Activated CD8-positive, alpha-beta memory T cell treated with anti-CD3 and anti-CD28 coated beads, Interleukin-2, amount 50 U/mL, for 24 hours (primary cell): ENCODE results near the gene COL1A1.
A peak's percentile ranks its signal among the peaks of the same experiment; 100 is the strongest.

Experiments
- DNase-seq: peaks from one replicate; pipeline ENCODE4 v3.0.0-alpha.2; 2020; ENCODE audit errors: extremely low read depth

Gene COL1A1

DNA sequence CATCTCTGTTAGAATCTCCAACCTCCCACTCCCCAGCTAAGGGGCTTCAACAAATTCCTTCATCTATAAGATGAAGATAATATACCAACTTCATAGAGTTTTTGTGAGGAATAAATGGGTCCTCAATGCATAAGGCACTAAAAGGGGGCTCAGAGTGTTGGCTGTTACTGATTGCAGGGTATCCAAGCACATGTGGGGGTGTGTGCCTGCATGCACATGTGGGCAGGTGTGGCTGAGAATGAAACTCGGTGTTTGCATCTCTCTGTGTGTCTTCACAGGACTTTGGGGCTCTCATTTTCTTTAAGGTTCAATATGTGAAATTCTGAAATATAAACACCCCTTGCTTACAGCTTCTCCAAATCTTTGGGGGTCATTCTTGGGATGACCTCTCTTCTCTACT is 46.8 kb downstream of the COL1A1 start:
- no peak for DNase-seq

DNA sequence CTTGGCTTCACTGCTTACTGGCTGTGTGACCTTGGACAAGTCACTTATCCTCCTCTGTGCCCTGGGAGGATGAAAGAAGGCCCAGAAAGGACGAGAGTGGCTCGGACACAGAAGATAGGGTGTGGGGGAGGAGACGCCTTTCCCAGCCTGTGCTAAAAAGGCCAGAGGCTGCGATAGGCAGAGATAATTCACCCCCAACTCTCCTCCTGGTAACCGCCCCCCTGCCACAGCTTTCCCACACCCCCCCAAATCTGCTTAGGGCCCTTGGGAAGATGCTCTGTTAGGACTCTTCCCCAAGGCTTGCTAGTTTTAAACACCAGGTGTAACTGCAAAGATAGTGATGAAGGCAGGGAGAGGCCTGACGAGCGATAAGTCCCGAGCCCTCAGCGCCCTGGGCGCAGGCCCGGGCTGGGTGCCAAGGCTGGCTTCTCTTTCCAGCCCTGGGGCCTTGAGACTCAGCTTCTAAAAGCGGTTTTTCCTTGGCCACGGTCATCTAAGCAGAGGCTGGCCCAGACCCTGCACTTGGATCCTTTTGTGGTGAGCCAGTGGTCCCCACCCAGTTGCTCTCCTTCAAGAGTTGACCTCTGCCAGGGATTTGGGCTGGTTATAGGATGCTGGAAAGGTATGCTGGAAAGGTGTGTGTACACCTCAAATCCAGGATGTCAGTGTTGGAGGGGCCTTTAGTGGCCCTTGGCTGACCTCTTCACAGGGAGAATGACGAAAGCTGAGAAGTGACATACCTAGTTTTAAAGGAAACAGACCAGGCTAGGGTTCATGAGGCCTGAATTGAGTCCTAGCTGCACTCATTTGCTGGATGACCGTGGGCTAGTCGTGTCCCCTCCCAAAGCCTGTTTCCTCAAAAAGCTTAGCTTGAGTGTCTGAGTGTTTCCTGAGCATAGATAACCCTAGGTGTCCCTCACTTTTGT is 47.5 kb downstream of the COL1A1 start:
- no peak for DNase-seq

DNA sequence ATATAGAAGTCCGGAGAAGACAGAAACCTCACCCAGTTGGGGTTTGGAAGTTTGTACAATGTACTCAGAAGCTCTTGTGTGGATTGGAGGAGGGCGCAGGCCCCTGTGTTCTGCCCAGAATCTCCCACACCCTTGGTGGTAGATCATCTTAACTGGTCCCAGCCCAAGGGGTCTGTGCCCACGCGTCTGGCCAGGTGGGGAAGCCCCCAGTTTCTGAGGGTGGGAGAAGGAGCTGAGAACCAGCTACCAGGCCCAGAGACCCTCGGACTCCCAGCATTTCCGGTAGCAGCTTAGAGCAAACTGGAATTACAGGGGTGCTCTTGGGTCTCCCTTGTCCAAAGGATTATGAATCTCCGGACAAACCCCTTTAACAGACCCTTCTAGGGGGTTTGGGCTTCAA is 48.7 kb downstream of the COL1A1 start:
- DNase-seq: no peak

DNA sequence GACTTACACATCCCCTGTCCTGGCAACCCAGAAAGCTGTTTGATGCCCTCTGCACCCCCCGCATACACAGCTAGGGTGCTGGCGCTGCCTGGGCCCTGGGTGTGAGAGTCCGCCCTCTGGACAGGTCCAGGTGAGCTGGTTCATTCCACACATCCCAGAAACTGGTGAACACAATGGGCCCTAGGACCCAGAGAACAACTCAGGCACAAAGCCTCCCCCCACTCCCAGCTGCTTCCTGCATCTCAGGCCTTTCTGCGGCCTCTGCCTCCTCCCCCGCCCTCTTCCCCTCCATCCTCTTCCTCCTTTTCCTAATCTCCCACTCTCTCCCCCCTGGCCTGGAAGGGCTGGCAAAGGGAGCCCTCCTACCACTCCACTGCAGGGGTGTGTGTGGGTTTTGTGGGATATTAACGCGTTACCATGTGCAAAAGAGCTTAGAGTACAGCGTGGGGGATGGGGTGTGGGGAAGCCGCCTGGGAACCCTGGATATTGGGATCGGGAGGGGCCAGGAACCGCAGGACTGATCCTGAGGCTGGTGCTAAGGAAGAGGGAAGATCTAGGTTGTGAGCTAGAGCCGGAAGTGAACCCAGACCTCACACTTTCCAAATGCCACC is 49.4 kb downstream of the COL1A1 start:
- no peak for DNase-seq

- DNase-seq: peak; percentile 72
Measured at GRCh38 chr17:50151041-50151936, 50.1 kb downstream of the COL1A1 start.

- DNase-seq: no peak
Measured at GRCh38 chr17:50150354-50151040, 50.9 kb downstream of the COL1A1 start, which contains the start of gene PPP1R9B. TSS of gene PPP1R9B (minus strand) at chr17:50150677. CDS start at chr17:50150513, 164 bp downstream.

DNA sequence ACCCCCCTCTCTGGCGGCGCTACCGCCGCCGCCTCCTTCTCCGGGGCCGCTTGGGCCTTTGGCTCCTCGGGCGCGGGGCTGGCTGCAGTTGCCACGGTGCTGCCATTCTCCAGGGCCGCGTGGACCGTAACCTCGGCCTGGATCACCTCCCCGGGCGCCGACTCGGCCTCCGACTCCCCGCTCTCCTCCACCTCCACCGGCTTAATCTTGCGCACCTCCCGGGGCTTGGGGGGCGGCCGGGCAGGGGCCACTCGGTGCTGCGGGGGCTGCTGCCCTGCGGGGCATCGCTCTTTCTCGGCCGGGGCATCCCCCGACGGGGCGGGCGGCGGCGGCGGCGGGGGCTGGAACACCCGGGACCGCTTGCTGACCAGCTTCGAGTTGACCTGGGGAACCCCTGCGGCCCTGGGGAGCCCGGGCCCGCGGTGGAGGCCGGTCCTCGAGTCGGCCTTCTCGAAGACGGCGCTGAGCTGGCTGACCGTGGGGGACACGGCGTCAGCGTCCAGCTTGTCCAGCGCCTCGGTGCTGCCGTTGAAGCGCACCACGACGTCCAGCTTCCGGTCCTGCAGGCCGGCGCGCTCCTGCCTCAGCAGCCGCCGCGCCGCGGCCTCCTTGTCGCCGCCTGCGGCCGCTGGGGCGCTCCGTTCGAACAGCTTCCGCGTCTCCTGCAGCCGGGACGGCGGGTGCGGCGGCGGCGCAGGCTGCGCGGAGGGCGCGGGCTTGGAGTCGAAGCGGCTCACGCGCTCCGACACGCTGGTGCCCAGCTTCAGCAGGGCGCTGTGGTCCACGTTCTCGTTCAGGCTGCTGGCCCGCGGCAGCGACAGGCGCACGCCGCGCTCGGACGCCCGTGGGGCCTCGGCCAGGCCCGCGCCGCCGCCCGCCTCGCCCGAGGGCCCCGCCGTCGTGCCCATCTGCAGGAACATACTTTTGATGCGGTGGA is 51.7 kb downstream of the COL1A1 start:
- no peak for DNase-seq

DNA sequence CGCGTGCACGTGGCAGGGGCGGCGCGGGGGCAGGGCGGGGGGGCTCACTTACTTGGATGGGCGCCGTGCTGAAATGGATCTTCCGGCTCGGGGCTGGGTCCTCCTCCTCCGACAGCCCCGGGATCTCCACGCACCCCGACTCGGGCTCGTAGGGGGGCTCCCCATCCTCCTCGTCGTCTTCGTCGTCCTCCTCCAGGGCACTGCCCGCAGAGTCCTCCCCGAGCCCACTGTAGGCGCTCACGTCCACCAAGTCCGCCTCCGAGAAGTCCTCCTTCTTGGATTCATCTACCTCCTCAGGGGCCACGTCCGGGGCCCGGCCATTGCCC is 52.4 kb downstream of the COL1A1 start:
- no peak for DNase-seq

DNA sequence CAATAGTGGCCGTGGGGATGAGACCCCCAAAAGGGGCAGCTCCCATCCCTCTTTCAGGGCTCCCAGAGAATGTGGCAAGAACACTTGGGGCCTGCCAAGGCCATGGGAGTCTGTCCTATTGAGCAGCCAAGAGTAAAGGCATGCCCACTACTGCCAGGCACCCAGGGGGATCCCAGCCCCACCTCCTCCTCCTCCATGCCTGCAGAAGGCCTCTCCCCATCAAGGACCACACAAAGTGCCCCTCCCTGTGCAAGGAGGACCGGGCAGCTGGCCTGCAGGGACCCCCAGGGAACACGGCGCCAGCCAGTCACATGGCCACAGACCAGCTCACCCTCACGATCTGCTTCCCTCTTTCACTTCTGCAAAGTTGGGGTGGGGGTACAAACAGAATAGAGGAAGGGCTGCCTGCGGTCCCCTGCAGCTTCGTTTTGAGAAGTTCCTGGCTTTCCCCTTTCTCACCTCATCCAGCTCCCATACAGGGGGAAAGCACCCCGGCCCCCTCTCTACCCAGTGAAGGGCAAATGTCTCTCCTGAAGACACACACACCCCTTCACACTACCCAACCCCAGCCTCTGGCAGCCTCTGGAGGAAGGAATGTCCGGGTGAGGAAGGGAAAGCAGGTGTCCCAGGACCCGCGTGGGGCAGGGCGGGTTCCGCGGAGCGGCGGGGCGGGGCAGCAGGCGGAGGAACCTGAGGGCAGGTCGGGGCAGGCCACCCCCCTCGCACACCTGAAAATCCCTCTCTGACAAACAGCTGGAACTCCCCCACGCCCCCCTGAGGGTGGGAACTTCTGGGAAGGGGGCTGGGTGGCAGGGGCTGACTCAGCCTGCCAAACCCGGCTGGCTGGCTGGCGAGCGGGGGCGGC is 53.0 kb downstream of the COL1A1 start:
- DNase-seq: peak; percentile 56

DNA sequence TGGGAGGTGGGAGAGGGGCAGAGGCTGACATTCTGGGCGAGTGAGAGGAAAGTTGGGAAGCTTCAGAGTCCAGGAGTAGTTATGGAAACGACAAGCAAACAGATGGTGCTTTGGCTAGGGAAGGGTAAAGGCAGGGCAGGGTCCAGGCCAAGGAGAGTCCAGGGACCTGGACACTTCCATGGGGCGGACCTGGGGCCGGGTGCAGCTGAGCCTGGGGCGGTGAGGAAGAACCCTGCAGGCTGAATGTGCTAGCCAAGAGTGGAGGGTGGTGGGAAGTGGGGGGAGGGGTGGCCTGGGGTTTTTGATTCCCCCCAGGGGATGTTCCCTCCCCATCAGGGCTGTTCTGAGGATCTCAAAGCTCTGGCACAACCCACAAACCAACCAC is 53.6 kb downstream of the COL1A1 start:
- no peak for DNase-seq

DNA sequence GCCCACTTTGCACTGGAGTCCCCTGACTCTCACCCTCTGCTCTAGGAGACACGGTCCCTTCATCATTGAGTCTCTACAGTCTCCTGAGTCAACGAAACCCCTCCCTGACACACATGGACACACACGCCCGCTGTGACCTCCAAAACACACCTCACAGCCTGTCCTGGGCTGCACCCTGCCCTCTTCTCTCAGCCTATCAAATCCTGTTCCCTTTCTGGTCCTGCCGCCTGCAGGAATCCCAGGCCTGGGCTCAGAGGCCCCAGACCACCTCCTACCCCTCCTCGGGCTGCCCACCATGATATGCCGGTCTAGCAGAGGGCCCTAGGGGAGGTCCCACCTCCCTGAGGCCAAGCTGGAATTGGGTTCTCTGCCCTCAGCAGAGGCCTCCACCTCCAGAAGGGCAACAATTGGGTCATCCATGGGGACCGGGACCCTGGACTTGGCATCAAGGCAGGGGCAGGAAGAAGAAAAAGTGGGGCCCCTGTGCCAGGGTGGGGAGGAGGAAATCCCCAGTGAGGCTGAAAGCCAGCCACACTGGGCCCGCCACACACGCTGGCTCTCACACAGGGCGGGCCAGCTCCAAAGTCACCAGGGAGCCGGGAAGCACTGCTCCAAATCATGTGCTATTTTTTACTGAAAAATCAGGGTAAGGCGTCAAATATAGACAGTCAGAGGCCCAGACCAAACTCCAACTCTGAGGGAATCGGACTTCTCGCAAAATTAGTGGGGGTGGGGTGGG is 54.3 kb downstream of the COL1A1 start:
- no peak for DNase-seq

DNA sequence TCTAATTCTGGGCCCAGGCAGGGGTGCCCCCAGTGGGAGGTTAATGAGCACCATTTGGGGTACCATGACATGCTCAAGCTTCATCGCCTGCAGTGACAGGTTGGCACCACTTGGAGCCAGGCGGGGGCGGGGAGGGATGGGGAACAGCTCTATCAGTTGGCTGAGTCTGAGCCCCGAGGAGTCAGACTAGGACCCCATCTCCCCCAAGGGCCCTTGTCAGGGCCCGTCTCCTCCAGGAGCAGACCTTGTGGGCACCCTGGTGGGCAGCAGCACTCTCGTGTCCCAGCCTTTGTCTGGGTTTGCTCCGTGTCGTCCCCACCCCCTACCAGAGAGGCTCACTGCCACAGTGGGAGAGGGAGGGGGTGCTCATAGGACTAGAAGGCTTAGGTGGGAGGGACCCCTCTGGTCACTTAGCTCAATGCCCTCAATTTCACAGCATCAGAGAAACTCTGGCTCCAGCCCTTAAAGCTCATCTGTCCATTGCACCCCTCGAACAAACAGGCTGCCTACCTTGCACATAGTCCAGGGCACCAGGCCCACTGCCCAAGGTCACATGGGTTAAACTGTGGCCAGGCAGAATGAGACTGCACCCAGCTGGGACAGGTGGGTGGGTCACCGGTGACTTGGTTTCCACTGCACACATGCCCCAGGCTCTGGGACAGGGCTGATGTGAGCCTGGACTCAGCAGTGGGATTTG is 55.1 kb downstream of the COL1A1 start:
- no peak for DNase-seq

DNA sequence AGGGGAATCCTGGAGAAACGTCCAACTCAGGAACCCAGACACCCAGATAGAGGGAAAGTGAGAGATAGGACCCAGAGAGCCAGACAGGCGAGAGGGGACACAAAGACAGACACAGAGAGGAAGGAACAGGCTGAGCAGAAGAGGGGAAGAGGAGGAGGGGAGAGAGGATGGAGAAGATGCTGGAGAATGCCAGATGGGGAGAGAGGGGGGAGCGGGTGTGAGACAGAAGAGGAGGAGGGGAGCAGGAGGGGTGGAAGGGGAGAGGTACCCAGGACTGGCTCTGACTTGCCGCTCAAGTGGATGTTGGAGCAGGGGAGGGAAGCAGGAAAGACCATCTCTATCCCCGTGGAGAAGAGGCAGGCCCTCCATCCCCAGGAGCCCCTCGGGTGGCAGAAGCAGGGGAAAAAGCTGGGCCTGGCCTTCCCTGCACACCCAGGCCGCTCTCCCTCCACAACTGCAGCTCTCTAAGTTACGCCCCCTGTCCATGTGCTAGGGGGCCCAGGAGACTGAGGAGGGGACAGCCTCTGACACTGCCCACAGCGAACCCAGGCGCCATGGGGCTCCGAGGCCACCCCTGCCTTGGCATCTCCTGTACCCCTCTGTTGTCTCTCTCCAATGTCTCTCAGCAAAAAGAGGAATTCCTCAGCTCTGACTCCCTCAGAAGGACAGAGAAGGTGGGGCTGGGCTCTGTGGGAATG is 55.8 kb downstream of the COL1A1 start:
- DNase-seq: no peak

DNA sequence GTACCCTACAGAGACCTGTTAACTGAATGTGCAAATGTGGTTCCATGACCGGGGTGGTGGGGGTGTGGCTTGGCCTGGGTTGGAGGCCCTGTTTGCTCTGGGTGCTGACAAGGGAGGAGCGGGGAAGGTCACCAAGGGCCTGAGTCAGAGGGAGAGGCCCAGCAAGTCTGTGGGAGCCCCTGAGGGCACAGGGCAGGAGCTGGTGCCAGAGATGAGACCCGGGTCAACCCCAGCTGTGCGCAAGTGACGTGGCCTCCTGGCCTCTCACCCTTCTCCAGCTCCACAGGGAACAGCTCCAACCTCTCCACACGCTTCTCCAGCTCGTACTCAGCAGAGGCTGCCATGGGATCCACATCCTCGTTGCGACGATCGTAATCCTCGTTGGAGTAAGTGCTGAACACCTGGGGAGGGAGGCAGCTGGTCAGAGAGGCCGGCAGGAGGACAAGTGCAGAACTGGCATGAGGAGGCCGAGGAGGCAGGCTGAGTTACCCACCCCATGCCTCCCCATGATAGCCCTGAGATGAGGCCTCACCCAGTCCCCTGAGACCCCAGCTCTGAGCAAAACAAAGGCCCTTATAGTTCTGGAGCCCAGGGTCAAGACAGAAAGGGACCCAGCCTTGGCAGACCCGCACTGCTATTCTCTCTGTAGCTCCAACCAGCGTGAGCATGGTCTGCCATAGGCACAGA is 56.4 kb downstream of the COL1A1 start:
- DNase-seq: no peak

DNA sequence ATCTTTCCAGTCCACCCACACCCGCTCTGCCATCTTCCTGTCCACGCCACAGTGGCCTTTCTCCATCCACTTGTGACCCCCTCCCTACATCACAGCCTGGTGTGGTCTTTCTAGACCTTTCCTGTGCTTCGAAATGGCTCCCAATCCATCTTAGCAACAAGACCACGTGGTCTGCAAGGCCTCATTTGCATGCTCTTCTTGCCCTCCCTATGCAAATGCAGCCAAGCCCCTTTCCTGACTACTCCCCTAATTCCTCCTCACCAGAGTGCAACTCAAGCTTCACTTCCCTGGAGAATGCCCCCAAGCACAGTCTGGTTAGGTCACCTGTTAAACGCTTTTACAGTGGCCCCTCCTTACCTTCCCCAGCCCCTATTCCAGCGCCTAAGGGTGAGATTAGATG is 57.1 kb downstream of the COL1A1 start:
- DNase-seq: no peak

DNA sequence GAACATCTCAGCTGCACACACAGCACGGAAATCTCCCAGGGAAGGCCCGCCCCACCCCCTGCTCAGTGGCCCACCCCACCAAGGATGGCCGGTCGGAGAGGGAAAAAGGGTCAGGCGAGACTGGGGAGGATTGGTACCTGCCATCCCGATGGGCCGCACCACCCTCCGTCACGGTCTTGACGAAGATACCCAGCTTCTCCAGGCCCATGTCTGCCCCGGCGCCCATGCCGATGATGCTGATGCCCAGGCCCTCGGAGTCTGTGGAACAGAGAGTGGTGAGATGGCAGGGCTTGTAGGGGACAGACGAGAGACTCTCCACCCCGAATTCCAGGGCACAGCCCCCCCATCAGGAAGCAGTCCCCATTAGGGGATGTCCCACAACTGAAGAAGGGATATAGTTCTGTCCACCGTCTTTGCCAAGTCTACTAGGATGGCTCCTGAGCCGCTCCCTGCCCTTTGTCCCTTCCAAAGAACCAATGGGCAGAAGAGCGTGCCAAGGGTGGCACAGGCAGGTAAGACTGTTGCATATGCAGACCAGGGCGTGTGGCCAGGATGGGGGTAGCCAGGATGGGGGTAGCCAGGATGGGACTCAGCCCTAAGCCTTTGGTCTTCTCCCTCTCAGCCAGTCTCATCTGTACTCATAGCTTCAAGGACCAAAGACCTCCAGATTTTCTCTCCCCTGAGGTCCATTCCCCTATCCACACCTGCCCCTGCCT is 57.8 kb downstream of the COL1A1 start:
- DNase-seq: no peak

- DNase-seq: no peak
Measured at GRCh38 chr17:50141745-50142110, 59.7 kb downstream of the COL1A1 start.
